Erythroblast (primary cell): Measurements from ENCODE around the gene TNIK.

Source experiments
- GATA1 ChIP-seq: IDR thresholded peaks from 2 replicates; pipeline ENCODE4 v1.6.1; 2011; ENCODE audit warnings: low read depth, mild to moderate bottlenecking, control low read depth, low read length, moderate library complexity
- POLR2A ChIP-seq: IDR thresholded peaks from 2 replicates; pipeline ENCODE4 v1.6.1; 2011; ENCODE audit warnings: mild to moderate bottlenecking, low read length

DNA sequence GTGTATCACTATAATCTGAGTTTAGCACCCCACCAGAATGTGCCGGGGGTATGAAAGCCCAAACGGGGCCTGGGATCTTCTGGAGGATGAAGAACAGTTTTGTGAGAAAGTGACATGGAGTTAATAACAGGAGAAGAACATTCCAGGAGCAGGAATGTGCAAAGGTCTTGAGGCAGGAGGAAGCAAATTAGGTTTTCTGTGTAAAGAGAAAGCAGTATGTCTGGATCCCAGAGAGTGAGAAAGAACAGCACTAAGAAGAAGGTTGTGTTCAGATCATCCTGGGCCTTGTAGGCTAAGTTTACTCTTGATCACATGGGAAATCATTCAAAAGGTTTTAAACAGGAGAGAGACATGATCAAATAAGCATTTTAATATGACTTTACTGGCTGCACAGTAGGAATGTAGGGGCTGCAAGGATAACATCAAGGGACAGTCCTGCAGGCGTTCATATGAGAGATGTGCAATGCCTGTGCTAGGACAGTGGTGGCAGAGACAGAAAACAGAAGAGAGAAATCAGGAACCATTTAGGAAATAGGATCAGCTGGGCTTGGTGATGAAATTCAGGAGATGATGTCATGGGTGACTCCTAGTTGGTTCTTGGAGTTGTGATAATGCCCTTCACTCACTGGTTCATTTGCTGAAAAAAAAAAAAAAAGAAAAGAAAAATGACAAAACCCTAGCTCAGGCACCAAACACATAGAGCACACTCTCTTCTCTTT, 113.5 kb downstream of the TNIK start:
- TF ChIP-seq POLR2A (no peak), GATA1 (no peak)
